ENCODE results near the gene KCNN3. TPM values are rescaled to one million over a fixed set of nuclear protein-coding genes. Genes with fewer than 3 reads are reported as not detected.

Gene KCNN3
- total RNA-seq, 4 donors from 2014 or later = under 0.01 to 0.57 (median 0.08) TPM

DNA sequence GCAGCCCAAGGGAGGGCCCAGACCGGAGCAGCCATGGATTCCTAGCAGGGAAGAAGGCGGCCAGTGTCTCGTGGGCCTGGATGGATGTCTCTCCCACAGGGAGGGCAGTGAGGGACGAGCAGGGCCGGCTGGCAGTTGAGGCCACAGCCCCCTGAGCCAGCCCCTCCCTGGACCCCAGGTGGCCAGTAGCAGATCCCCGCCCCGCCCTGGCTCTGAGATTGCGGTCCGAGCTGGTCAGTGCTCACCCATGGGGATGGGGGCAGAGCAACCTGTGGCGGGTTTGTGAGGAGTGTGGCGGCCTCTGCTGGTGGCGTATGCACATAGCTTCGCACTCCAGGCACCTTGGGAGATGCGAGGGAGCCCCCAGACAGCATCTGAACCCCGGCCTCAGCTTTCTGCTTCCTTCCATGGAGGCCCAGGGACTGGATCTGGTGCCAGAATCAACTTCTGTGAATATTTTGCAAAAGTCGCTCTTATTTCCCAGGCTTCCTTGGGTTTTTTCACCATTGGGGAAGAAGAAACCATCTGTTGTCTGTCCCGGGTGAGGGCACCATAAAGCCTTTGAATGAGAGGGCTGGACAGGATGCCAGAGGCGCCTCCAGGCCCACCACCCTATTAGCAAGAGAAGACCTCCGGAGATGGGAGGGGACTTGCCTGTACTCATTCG is 8.4 kb upstream of the KCNN3 start:
- TF ChIP-seq, protein P1, sequence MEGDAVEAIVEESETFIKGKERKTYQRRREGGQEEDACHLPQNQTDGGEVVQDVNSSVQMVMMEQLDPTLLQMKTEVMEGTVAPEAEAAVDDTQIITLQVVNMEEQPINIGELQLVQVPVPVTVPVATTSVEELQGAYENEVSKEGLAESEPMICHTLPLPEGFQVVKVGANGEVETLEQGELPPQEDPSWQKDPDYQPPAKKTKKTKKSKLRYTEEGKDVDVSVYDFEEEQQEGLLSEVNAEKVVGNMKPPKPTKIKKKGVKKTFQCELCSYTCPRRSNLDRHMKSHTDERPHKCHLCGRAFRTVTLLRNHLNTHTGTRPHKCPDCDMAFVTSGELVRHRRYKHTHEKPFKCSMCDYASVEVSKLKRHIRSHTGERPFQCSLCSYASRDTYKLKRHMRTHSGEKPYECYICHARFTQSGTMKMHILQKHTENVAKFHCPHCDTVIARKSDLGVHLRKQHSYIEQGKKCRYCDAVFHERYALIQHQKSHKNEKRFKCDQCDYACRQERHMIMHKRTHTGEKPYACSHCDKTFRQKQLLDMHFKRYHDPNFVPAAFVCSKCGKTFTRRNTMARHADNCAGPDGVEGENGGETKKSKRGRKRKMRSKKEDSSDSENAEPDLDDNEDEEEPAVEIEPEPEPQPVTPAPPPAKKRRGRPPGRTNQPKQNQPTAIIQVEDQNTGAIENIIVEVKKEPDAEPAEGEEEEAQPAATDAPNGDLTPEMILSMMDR (IDR thresholded peaks at IDR 0.05; ENCODE audit: low read depth) = no peak

DNA sequence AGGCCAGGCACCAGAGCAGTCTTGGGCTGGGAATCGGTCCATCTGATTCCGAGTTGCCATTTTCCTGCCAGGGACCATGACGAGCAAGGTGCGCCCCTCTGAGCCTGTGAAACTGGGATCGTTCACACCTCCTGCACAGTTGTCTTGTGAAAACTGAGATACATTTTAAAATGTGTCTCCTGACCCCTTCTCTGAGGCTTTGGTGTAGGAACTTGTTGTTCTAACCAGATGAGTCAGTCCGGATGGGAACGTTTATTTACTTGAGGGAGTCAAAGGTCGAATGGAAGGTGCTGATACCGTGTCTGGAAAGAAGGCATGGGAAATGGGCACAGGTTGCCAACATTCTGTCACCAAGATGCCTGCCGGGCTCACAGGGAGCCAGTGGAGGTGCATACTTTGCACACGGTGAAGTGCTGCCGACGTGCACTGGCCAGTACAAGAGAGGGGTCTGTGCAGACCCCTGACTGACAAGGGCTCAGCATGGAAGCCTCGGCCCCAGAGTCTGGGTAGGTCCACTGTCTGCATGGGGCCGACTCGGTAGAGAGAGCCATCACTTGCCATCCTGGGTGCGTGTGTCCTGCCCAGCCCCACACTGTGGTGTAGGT is 7.4 kb upstream of the KCNN3 start:
- TF ChIP-seq, protein P1 (IDR thresholded peaks at IDR 0.05; ENCODE audit: low read depth) = no peak

DNA sequence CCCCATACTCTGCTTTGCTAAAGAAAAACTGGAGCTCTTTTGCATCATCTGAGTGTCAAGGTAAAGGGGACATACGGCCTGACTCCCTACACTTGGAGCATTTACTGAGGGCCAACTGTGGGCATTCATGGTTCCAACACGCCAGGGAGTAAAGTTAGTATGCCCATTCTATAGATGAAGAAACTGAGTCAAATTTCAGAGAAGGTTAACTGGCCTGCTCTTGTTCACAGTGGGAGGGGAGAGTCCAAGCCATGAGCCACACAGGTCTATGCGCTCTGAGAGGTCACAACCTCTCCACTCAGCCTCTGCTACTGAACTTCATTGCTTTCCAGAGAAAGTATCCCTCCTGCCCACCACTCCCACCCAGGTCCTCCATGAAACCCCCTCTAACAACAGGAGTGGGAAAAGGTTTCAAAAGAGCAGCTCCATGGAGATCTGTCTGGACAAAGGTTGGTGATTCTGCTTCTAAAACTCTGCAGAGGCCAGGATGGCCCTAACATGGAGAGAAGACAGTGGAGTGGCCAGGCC is 6.8 kb upstream of the KCNN3 start:
- TF ChIP-seq, protein P1 (IDR thresholded peaks at IDR 0.05; ENCODE audit: low read depth) = no peak

DNA sequence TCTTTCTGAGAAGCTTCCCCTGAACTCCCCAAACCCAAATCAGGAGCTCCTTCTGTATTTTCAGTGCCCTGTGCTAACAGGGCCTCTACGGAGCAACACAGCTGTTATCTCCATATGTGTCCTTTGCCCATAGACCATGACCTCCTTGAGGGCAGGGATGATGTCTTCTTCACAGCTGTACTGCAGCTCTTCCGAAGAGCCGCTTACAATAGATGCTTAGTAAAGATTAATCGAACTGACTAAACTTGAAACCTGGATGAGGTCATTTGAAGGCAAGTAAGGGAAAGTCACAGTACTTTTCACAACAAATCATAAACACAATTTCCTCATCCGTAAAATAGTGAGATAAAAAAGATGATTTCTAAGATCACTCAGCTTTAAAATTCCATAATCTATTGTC is 4.4 kb upstream of the KCNN3 start:
- TF ChIP-seq, protein P1 (IDR thresholded peaks at IDR 0.05; ENCODE audit: low read depth) = no peak

DNA sequence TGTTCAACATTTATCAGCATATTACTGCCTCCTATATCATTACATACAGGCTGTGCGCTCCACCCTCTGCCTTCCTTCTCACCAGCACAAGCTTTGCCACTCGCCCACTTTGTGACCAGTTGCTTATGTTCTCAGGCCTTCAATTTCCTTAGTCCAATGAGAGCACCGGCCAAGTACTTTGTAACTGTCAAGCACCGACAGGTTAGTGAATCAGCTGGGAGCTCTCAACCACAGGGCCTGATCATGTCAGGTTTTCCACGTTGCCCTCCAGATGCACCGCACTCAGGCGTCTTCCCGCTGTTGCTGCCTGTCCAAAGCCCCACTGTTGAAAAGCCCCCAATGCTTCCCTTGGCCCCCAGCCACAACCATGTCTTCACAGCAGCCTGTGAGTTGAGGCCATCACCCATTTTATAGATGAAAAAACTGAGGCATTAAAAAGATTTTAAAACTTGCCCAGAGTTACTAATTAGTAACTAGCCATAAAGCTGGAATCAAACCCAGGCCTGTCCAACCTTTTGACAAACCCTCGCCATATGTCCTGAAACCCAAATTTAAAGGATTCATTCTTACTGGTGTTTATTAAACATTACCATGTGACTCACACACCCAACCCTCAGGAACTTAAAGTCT is 3.4 kb upstream of the KCNN3 start:
- TF ChIP-seq, protein P1 (IDR thresholded peaks at IDR 0.05; ENCODE audit: low read depth) = no peak

DNA sequence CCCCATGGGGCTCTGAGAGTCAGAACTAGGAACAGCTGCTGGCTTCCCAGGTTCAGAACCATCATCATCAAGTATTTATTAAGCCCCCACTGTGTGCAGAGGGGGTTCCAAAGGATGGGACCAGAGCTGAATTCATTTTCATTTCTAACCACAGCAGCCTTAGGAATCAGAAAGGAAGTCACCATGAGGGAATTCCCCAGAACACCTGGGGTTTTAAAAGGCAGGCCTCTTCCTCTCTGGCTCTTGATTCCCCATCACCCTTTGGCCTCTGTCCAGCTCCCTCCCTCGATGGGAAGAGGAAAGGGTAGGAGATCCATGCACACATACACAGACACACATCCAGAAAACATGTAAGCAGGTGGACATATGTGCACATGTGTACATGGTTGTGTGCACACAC is 1.3 kb upstream of the KCNN3 start:
- TF ChIP-seq, protein P1 (IDR thresholded peaks at IDR 0.05; ENCODE audit: low read depth) = no peak

DNA sequence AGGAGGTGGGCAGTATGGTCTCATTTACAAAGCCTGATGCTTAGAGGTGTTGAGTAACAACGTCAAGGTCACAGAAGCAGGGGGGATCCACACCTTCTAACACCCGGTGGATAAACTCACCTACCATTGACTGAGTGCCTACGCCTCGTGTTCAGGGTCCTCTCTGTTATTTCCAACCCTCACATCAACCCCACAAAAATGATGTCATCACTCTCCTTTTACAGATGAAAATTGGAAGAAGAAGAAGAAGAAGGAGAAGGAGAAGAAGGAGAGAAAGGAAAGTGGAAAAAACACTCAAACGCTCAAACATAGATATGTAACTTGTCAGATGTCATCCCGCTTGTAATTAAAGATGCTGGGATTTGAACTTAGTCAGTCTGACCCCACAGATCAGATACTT is 653 bp upstream of the KCNN3 start:
- TF ChIP-seq, protein P1 (IDR thresholded peaks at IDR 0.05; ENCODE audit: low read depth) = no peak
